Stomach (tissue), 4 donors: ENCODE results near the gene PIWIL4.

Source experiments
- CTCF ChIP-seq, 7 experiments: fragments of 450-650 bp in 4 of 7; fragments of 200-600 bp in 3 of 7; sonication (generic) in 3 of 7; IDR thresholded peaks; one replicate each; pipeline ENCODE4 v1.5.1; 2016 to 2019; ENCODE audit warnings: antibody characterized with exemption in 7 of 7, control low read depth in 2 of 7, mild to moderate bottlenecking in 1 of 7
- POLR2AphosphoS5 ChIP-seq, 3 donors: sonication (generic); formaldehyde crosslinking; IDR thresholded peaks; one replicate each; pipeline ENCODE4 v1.6.1; 2016; ENCODE audit warnings: antibody characterized with exemption in 3 of 3

DNA sequence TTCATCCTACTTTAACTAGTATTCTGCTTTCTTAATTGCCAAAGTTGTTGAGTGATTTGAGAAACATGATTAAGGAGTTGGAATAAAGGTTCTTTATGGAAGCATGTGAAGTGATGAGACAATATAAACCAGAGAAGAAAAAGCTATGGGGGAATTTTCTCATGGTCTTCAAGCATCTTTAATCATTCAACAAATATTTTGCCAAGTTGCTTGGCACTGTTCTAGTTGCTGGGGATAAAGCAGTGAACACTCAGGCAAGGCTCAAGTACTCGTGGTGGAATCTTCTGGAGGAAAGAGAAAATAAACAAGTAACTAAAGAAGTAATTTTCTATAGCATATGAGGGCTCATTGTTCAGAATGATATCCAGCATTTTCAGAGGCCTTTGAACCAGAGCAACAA, 9.2 kb upstream of the PIWIL4 start:
- no peak for TF ChIP-seq CTCF (IDR thresholded peaks at IDR 0.05)
- no peak for TF ChIP-seq POLR2AphosphoS5 (IDR thresholded peaks at IDR 0.05)
